Tibial artery (tissue), 4 donors: ENCODE data around the gene ZNF587.
A peak's percentile ranks its signal among the peaks of the same experiment; 100 is the strongest.
"Not testable (repeated sequence)": the region's sequence is repeated elsewhere in the genome, so short reads cannot be mapped to it uniquely, and the experiment has no call there.

Experiments
- DNase-seq, 2 donors: peaks; one replicate each; pipeline ENCODE4 v3.0.0-alpha.2; 2019
- H3K27ac ChIP-seq, 2 donors: fragments of 200-600 bp; sonication (generic) in 1 of 2; 1 replicate in 1 of 2; 2 replicates in 1 of 2; pipeline ENCODE4 v1.5.1; 2018 to 2019; ENCODE audit warnings: mild to moderate bottlenecking in 1 of 2
- H3K27me3 ChIP-seq, 2 donors: fragments of 200-600 bp; sonication (generic) in 1 of 2; one replicate each; pipeline versions ENCODE4 v1.5.1 to v1.6.0; 2016 to 2019
- H3K36me3 ChIP-seq, 3 donors: fragments of 200-600 bp; sonication (generic) in 2 of 3; one replicate each; pipeline ENCODE4 v1.5.1; 2016 to 2019; ENCODE audit warnings: mild to moderate bottlenecking in 2 of 3
- H3K4me1 ChIP-seq, 4 donors: fragments of 200-600 bp; sonication (generic) in 2 of 4; 1 replicate in 3 of 4; 2 replicates in 1 of 4; pipeline ENCODE4 v1.5.1; 2016 to 2019
- H3K4me3 ChIP-seq, 2 donors: fragments of 200-600 bp; sonication (generic) in 1 of 2; 1 replicate in 1 of 2; 2 replicates in 1 of 2; pipeline ENCODE4 v1.5.1; 2018 to 2019; ENCODE audit warnings: mild to moderate bottlenecking in 2 of 2
- H3K9me3 ChIP-seq, 3 donors: fragments of 200-600 bp; sonication (generic) in 1 of 3; one replicate each; pipeline ENCODE4 v1.5.1; 2016 to 2019
- CTCF ChIP-seq, 2 experiments: fragments of 200-600 bp in 1 of 2; fragments of 450-650 bp in 1 of 2; IDR thresholded peaks; one replicate each; pipeline ENCODE4 v1.5.1; 2017 to 2019; ENCODE audit warnings: antibody characterized with exemption in 2 of 2, mild to moderate bottlenecking in 1 of 2, moderate library complexity in 1 of 2
- intact Hi-C: fragments of 100-400 bp; cut with DNase I; formaldehyde crosslinking; loops from one replicate; pipeline ENCODE4 v1.15.0; 2023; ENCODE audit warnings: low total_unique reads

ZNF587 gene

GRCh38 chr19:57849666-57850473, at the start of gene ZNF587:
Gene ZNF587, plus strand, starts transcription at chr19:57849859. Its CDS starts 180 bp downstream, at chr19:57850039.
- Histone ChIP-seq H3K4me1 (peaks cover 0 to 13% (median 9%) of the 10 kb centered on the region in 4 donors), H3K4me3 (peak within 1 kb of the TSS; percentile 67 to 69), H3K27ac (peak within 1 kb of the TSS; percentile 43 to 69), H3K9me3 (peaks cover 0 to 26% (median 0%) of the 10 kb centered on the region in 3 donors), H3K36me3 (peaks cover 20 to 36% (median 28%) of the 10 kb centered on the region in 3 donors)
- H3K27me3 ChIP-seq, intact Hi-C loops: not testable (repeated sequence)
- DNase-seq = peak; percentile 58 to 77

GRCh38 chr19:57800696-57801095, 49.0 kb upstream of the ZNF587 start:
- Histone ChIP-seq H3K27me3 (no peaks in the 10 kb centered on the region), H3K27ac (no peak overlapping the region), H3K4me3 (no peak overlapping the region), H3K4me1 (peaks cover 0 to 25% (median 12%) of the 10 kb centered on the region in 4 donors), H3K36me3 (peaks cover 8 to 15% (median 15%) of the 10 kb centered on the region in 3 donors), H3K9me3 (peaks cover 0 to 10% (median 0%) of the 10 kb centered on the region in 3 donors)
- DNase-seq = no peak
- intact Hi-C loops = no loop called here
- no peak for TF ChIP-seq CTCF (IDR thresholded peaks at IDR 0.05)

- Histone ChIP-seq H3K4me1 (peaks cover 0 to 27% (median 12%) of the 10 kb centered on the region in 4 donors), H3K36me3 (peaks cover 0 to 15% (median under 1%) of the 10 kb centered on the region in 3 donors), H3K27me3 (no peaks in the 10 kb centered on the region), H3K27ac (no peak overlapping the region), H3K4me3 (no peak overlapping the region), H3K9me3 (no peaks in the 10 kb centered on the region)
- no peak for TF ChIP-seq CTCF (IDR thresholded peaks at IDR 0.05)
- intact Hi-C loops = no loop called here
- no peak for DNase-seq
Observed at GRCh38 chr19:57802269-57802668, 47.4 kb upstream of the ZNF587 start.

GRCh38 chr19:57803265-57803593, 46.4 kb upstream of the ZNF587 start:
- peaks cover 0 to 27% (median 12%) of the 10 kb centered on the region in 4 donors for H3K4me1 ChIP-seq
- no peaks in the 10 kb centered on the region for H3K9me3 ChIP-seq
- no peak for DNase-seq
- H3K27ac ChIP-seq = peak overlapping the region; percentile 78 to 82
- H3K36me3 ChIP-seq = peaks cover 7 to 25% (median 11%) of the 10 kb centered on the region in 3 donors
- H3K4me3 ChIP-seq = peak overlapping the region; percentile 60 to 66
- intact Hi-C loops = no loop called here
- H3K27me3 ChIP-seq = no peaks in the 10 kb centered on the region
- TF ChIP-seq CTCF (IDR thresholded peaks at IDR 0.05) = no peak

GRCh38 chr19:57803594-57804325, 45.9 kb upstream of the ZNF587 start:
- peaks cover 0 to 26% (median 12%) of the 10 kb centered on the region in 4 donors for H3K4me1 ChIP-seq
- no peak for TF ChIP-seq CTCF (IDR thresholded peaks at IDR 0.05)
- H3K27ac ChIP-seq = peak overlapping the region; percentile 78 to 82
- H3K36me3 ChIP-seq = peaks cover 10 to 29% (median 15%) of the 10 kb centered on the region in 3 donors
- DNase-seq = no peak
- intact Hi-C loops = no loop called here
- H3K9me3 ChIP-seq = no peaks in the 10 kb centered on the region
- no peaks in the 10 kb centered on the region for H3K27me3 ChIP-seq
- H3K4me3 ChIP-seq = peak overlapping the region; percentile 60 to 66

- intact Hi-C loops = no loop called here
- Histone ChIP-seq H3K4me1 (peaks cover 0 to 20% (median 12%) of the 10 kb centered on the region in 4 donors), H3K27ac (no peak overlapping the region), H3K4me3 (no peak overlapping the region), H3K9me3 (no peaks in the 10 kb centered on the region), H3K36me3 (peaks cover 33 to 44% (median 42%) of the 10 kb centered on the region in 3 donors), H3K27me3 (no peaks in the 10 kb centered on the region)
- DNase-seq = no peak
- no peak for TF ChIP-seq CTCF (IDR thresholded peaks at IDR 0.05)
Observed at GRCh38 chr19:57807541-57807940, 42.1 kb upstream of the ZNF587 start.

GRCh38 chr19:57810410-57811295, 39.0 kb upstream of the ZNF587 start:
- intact Hi-C loops = loop anchor here (10.0 kb wide), 1 partner anchor 66 kb away; the partner anchor contains the start of gene ZNF776
- H3K9me3 ChIP-seq, H3K27ac ChIP-seq, H3K27me3 ChIP-seq, DNase-seq, H3K4me3 ChIP-seq: not testable (repeated sequence)
- H3K36me3 ChIP-seq = peaks cover 33 to 46% (median 42%) of the 10 kb centered on the region in 3 donors
- H3K4me1 ChIP-seq = peaks cover 0 to 22% (median 16%) of the 10 kb centered on the region in 4 donors
